Measurements from ENCODE around the gene SLC9A3.

GRCh38 chr5:546376-546908, 22.2 kb upstream of the SLC9A3 start:
- TF ChIP-seq CTCF (IDR thresholded peaks at IDR 0.05) = no peak
- no peak for TF ChIP-seq POLR2AphosphoS5 (IDR thresholded peaks at IDR 0.05; ENCODE audit: insufficient read depth in 1 of 2, low read depth in 1 of 2)
